Tibial nerve (tissue), 4 donors: ENCODE data around the gene LEP. TPM values are rescaled to one million over a fixed set of nuclear protein-coding genes. Genes with fewer than 3 reads are reported as not detected.

Experiments
- DNase-seq, 2 donors: peaks; one replicate each; pipeline ENCODE4 v3.0.0-alpha.2; 2019; ENCODE audit warnings: low spot score in 2 of 2
- H3K27ac ChIP-seq, 4 donors: fragments of 200-600 bp; sonication (generic) in 3 of 4; one replicate each; pipeline ENCODE4 v1.5.1; 2017 to 2019; ENCODE audit warnings: mild to moderate bottlenecking in 1 of 4
- H3K27me3 ChIP-seq, 2 donors: fragments of 200-600 bp; sonication (generic) in 1 of 2; one replicate each; pipeline versions ENCODE4 v1.5.1 to v1.6.0; 2017 to 2019
- H3K36me3 ChIP-seq, 3 donors: fragments of 200-600 bp; sonication (generic); one replicate each; pipeline ENCODE4 v1.5.1; 2018 to 2019
- H3K4me1 ChIP-seq, 4 donors: fragments of 200-600 bp; sonication (generic) in 3 of 4; one replicate each; pipeline ENCODE4 v1.5.1; 2017 to 2019
- H3K4me3 ChIP-seq, 4 donors: fragments of 200-600 bp; sonication (generic) in 3 of 4; one replicate each; pipeline ENCODE4 v1.5.1; 2017 to 2019; ENCODE audit warnings: mild to moderate bottlenecking in 1 of 4, moderate library complexity in 1 of 4
- H3K9me3 ChIP-seq, 4 donors: fragments of 200-600 bp; sonication (generic) in 3 of 4; one replicate each; pipeline ENCODE4 v1.5.1; 2017 to 2019
- EP300 ChIP-seq, 2 donors: sonication (generic); formaldehyde crosslinking; IDR thresholded peaks; one replicate each; pipeline ENCODE4 v1.6.1; 2017; ENCODE audit warnings: antibody characterized with exemption in 2 of 2, mild to moderate bottlenecking in 1 of 2
- POLR2A ChIP-seq, 2 donors: fragments of 450-650 bp; IDR thresholded peaks; one replicate each; pipeline ENCODE4 v1.6.1; 2017; ENCODE audit warnings: antibody characterized with exemption in 2 of 2, mild to moderate bottlenecking in 2 of 2, moderate library complexity in 2 of 2
- WGBS, 2 donors: methylation state at CpG; one replicate each; pipeline ENCODE4 v1.1.5; 2018; 5-methylcytosine and 5-hydroxymethylcytosine counted together
- total RNA-seq, 4 donors: library from RNA; depleted of rRNA; stranded (reverse); fragments of >200 nt; gene quantifications; one replicate each; pipeline ENCODE4 v1.1.0, GENCODE V29; 2016
- TF ChIP-seq, protein P1 (sequence below), 5 experiments: fragments of 200-600 bp in 3 of 5; fragments of 450-650 bp in 2 of 5; sonication (generic) in 3 of 5; IDR thresholded peaks; one replicate each; pipeline ENCODE4 v1.5.1; 2016 to 2019; ENCODE audit warnings: antibody characterized with exemption in 5 of 5, mild to moderate bottlenecking in 3 of 5, moderate library complexity in 2 of 5

LEP gene
- total RNA-seq, 4 donors from 2014 or later: 15.9 to 70.7 (median 40.5) TPM

DNA sequence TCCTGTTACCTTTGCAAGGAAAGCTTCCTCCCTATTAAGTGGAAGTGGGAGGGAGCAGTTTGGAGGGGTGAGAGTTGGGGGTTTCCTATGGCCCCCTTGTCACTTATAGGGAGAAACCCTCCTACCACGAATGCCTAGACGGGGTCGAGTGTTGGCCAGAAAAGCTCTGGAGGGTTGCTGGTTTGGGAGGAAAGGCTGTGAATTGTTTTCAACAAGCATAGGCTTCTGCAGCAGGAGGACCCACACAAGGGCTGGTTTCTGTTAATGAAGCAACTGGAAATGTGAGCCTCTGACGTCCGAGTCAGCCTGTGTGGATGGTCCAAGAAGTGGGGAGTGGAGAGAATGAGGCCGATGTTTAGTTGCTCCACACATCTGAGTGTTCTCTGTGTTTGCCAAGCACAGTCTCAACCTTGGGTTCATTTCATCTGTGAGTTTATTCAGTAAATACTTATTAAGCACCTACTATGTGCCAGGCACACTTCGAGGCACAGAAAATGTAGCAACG is 37.3 kb upstream of the LEP start:
- no peak overlapping the region for H3K27ac ChIP-seq
- peaks cover 0 to 11% (median 8%) of the 10 kb centered on the region in 4 donors for H3K4me1 ChIP-seq
- H3K36me3 ChIP-seq: no peaks in the 10 kb centered on the region
- TF ChIP-seq POLR2A (IDR thresholded peaks at IDR 0.05) (no peak), EP300 (IDR thresholded peaks at IDR 0.05) (no peak)
- TF ChIP-seq, protein P1, sequence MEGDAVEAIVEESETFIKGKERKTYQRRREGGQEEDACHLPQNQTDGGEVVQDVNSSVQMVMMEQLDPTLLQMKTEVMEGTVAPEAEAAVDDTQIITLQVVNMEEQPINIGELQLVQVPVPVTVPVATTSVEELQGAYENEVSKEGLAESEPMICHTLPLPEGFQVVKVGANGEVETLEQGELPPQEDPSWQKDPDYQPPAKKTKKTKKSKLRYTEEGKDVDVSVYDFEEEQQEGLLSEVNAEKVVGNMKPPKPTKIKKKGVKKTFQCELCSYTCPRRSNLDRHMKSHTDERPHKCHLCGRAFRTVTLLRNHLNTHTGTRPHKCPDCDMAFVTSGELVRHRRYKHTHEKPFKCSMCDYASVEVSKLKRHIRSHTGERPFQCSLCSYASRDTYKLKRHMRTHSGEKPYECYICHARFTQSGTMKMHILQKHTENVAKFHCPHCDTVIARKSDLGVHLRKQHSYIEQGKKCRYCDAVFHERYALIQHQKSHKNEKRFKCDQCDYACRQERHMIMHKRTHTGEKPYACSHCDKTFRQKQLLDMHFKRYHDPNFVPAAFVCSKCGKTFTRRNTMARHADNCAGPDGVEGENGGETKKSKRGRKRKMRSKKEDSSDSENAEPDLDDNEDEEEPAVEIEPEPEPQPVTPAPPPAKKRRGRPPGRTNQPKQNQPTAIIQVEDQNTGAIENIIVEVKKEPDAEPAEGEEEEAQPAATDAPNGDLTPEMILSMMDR (IDR thresholded peaks at IDR 0.05): no peak
- 49 to 55% methylated on average over 8 of the region's 8 CpGs for WGBS, 2 donors
- H3K9me3 ChIP-seq: no peaks in the 10 kb centered on the region
- H3K4me3 ChIP-seq: no peak overlapping the region
- no peak for DNase-seq
- peaks cover 0 to 48% of the 10 kb centered on the region in 2 donors for H3K27me3 ChIP-seq

GRCh38 chr7:128204455-128204854 is 36.6 kb upstream of the LEP start:
- WGBS, 2 donors: 82 to 87% methylated on average over 5 of the region's 5 CpGs
- Histone ChIP-seq H3K4me3 (no peak overlapping the region), H3K27ac (no peak overlapping the region), H3K9me3 (no peaks in the 10 kb centered on the region), H3K36me3 (no peaks in the 10 kb centered on the region), H3K4me1 (peaks cover 0 to 11% (median 8%) of the 10 kb centered on the region in 4 donors), H3K27me3 (peaks cover 0 to 48% of the 10 kb centered on the region in 2 donors)
- TF ChIP-seq, protein P1 (IDR thresholded peaks at IDR 0.05): no peak
- TF ChIP-seq EP300 (IDR thresholded peaks at IDR 0.05) (no peak), POLR2A (IDR thresholded peaks at IDR 0.05) (no peak)
- no peak for DNase-seq

DNA sequence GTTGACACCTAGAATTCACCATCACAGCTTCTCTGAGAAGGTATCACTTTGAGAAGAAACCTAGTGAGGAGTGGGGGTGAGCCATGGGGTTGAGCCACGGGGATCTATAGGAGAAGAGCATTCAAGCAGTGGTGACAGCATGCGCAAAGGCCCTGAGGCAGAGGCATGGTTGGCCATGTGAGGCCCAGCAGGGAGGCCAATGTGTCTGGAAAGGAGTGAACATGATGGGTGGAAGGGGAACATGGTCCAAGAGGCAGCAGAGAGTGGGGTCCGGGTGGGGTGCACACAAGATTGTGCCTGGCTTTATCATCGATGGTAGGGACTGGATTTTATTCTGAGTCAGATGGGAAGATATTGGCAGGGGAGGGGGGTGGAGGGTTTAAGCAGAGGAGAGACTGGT is 36.0 kb upstream of the LEP start:
- WGBS, 2 donors: 93 to 96% methylated on average over 4 of the region's 4 CpGs
- H3K4me3 ChIP-seq: no peak overlapping the region
- no peaks in the 10 kb centered on the region for H3K9me3 ChIP-seq
- TF ChIP-seq, protein P1 (IDR thresholded peaks at IDR 0.05): no peak
- TF ChIP-seq EP300 (IDR thresholded peaks at IDR 0.05) (no peak), POLR2A (IDR thresholded peaks at IDR 0.05) (no peak)
- no peaks in the 10 kb centered on the region for H3K36me3 ChIP-seq
- H3K27me3 ChIP-seq: peaks cover 0 to 50% of the 10 kb centered on the region in 2 donors
- peaks cover 0 to 16% (median 8%) of the 10 kb centered on the region in 4 donors for H3K4me1 ChIP-seq
- DNase-seq: no peak
- no peak overlapping the region for H3K27ac ChIP-seq

DNA sequence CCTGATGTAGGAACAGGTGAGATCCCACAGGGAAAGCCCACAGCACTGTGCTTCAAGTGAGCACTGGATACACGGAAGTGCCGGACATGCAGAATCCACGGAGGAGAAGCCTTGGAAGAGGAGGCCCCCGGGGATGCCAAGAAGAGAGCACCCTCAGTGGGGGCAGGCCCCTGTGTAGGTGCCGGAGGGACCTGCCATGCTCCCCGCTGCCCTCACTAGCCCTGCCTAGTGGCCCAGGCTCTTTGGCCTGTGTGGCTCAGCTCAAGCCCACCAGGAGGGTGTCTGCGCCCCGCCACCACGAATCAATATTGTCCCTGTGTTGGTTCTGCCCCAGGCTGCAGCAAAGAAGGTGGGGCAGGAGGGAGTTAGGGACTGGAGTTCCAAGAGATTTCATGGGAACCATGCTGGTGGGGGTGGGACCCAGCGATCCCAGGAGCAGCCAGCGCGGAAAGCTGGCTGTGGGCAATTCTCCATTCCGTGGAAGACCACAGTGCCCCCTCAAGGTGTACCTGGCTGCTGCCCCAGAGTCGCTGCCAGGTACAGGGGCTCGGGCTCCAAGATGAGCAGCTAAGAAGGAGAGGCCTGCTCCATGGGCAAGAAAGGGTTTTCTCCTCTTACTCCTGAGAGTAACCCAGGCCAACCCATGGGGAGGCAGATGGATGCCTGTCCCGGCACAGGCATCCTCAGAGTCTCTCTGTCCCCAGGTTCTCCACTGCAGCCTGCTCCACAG is 34.9 kb upstream of the LEP start:
- Histone ChIP-seq H3K27ac (no peak overlapping the region), H3K9me3 (no peaks in the 10 kb centered on the region), H3K36me3 (no peaks in the 10 kb centered on the region), H3K4me3 (no peak overlapping the region), H3K27me3 (peaks cover 0 to 50% of the 10 kb centered on the region in 2 donors), H3K4me1 (peaks cover 0 to 15% (median 6%) of the 10 kb centered on the region in 4 donors)
- DNase-seq: no peak
- 80 to 83% methylated on average over 14 to 15 of the region's 16 CpGs for WGBS, 2 donors
- TF ChIP-seq EP300 (IDR thresholded peaks at IDR 0.05): no peak

DNA sequence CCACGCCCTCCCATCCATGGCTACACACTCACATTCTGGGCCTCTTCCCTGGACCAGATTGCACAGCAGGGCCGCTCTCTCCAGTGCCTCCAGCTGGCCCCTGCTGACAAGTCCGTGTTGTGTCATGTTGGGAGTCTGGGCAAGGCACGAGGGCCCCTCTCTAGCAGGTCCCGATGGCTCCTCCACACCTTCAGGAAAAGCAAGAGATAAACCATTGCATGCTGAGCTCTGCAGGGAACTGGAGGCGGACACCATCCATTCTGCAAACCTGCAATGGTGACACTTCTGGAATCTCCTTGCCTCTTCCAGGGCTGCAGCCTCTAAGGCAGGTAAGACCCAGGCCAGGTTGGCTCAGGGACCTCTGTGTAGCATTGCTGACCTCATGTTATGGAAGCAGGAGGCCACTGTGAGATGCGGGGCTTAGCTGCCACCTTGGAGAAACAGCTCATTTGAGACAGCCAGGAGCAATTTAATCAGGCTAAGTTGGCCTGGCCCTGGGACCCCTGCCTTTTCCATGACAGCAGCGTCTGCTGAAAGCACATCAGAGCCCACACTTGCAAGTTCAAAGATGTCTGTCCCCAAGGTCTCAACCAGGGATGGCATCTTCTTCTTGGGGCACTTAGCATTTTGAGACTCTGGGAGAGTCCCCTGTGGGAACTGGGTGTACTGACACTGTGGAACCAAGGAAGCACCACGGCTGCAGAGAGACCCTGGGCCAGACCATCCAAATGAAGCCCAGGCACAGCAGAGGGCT is 34.2 kb upstream of the LEP start:
- H3K9me3 ChIP-seq: no peaks in the 10 kb centered on the region
- DNase-seq: no peak
- H3K36me3 ChIP-seq: no peaks in the 10 kb centered on the region
- no peak overlapping the region for H3K27ac ChIP-seq
- H3K4me3 ChIP-seq: no peak overlapping the region
- TF ChIP-seq POLR2A (IDR thresholded peaks at IDR 0.05): no peak
- no peak for TF ChIP-seq EP300 (IDR thresholded peaks at IDR 0.05)
- TF ChIP-seq, protein P1 (IDR thresholded peaks at IDR 0.05): no peak
- H3K27me3 ChIP-seq: peaks cover 0 to 45% of the 10 kb centered on the region in 2 donors
- 79 to 86% methylated on average over 8 of the region's 9 CpGs for WGBS, 2 donors
- H3K4me1 ChIP-seq: peaks cover 0 to 7% (median under 1%) of the 10 kb centered on the region in 4 donors
